Measurements from ENCODE around the gene C2CD4C. TPM values are rescaled to one million over a fixed set of nuclear protein-coding genes. Genes with fewer than 3 reads are reported as not detected.
"Not testable (repeated sequence)": the region's sequence is repeated elsewhere in the genome, so short reads cannot be mapped to it uniquely, and the experiment has no call there.

Gene C2CD4C
- total RNA-seq, 4 donors from 2014 or later = 0.81 to 3.1 (median 2.1) TPM

- TF ChIP-seq POLR2A (IDR thresholded peaks at IDR 0.05) = no peak
- TF ChIP-seq CTCF (IDR thresholded peaks at IDR 0.05) = no peak
- WGBS, 2 donors = 90 to 91% methylated on average over 23 to 31 of the region's 31 CpGs
- no peak overlapping the region for H3K4me3 ChIP-seq (ENCODE audit: low read depth, poor library complexity, severe bottlenecking)
- intact Hi-C loops (cut with DNase I; ENCODE audit: low total_unique reads) = no loop called here
- peak in 1 of 2 donors; percentile 68 for DNase-seq (ENCODE audit: low spot score in 2 of 2)
Observed at GRCh38 chr19:397941-398706, 10.8 kb downstream of the C2CD4C start.

GRCh38 chr19:397321-397720 is 11.6 kb downstream of the C2CD4C start:
- peak in 1 of 2 donors; percentile 80 for DNase-seq (ENCODE audit: low spot score in 2 of 2)
- intact Hi-C loops (cut with DNase I; ENCODE audit: low total_unique reads) = no loop called here
- 59 to 65% methylated on average over 18 of the region's 18 CpGs for WGBS, 2 donors
- TF ChIP-seq CTCF (IDR thresholded peaks at IDR 0.05) = no peak
- TF ChIP-seq POLR2A (IDR thresholded peaks at IDR 0.05) = no peak
- H3K4me3 ChIP-seq (ENCODE audit: low read depth, poor library complexity, severe bottlenecking) = no peak overlapping the region

- no peak for DNase-seq (ENCODE audit: low spot score in 2 of 2)
- WGBS, 2 donors = 85 to 88% methylated on average over 5 of the region's 5 CpGs
- TF ChIP-seq CTCF (IDR thresholded peaks at IDR 0.05) (no peak), POLR2A (IDR thresholded peaks at IDR 0.05) (no peak)
- intact Hi-C loops (cut with DNase I; ENCODE audit: low total_unique reads) = no loop called here
- no peak overlapping the region for H3K4me3 ChIP-seq (ENCODE audit: low read depth, poor library complexity, severe bottlenecking)
Observed at GRCh38 chr19:395467-395866, 13.5 kb downstream of the C2CD4C start.

GRCh38 chr19:394857-395256 is 14.1 kb downstream of the C2CD4C start:
- DNase-seq (ENCODE audit: low spot score in 2 of 2); H3K4me3 ChIP-seq (ENCODE audit: low read depth, poor library complexity, severe bottlenecking); intact Hi-C loops (cut with DNase I; ENCODE audit: low total_unique reads): not testable (repeated sequence)
- 86 to 100% methylated on average over 1 of the region's 1 CpG for WGBS, 2 donors

GRCh38 chr19:393560-393959 is 15.4 kb downstream of the C2CD4C start:
- intact Hi-C loops (cut with DNase I; ENCODE audit: low total_unique reads); DNase-seq (ENCODE audit: low spot score in 2 of 2); H3K4me3 ChIP-seq (ENCODE audit: low read depth, poor library complexity, severe bottlenecking): not testable (repeated sequence)

GRCh38 chr19:392375-392970 is 16.5 kb downstream of the C2CD4C start:
- WGBS, 2 donors = 47 to 64% methylated on average over 16 to 17 of the region's 17 CpGs
- TF ChIP-seq POLR2A (IDR thresholded peaks at IDR 0.05) (no peak), CTCF (IDR thresholded peaks at IDR 0.05) (no peak)
- no peak for DNase-seq (ENCODE audit: low spot score in 2 of 2)
- no peak overlapping the region for H3K4me3 ChIP-seq (ENCODE audit: low read depth, poor library complexity, severe bottlenecking)
- intact Hi-C loops (cut with DNase I; ENCODE audit: low total_unique reads) = no loop called here
